ENCODE data around the gene PML.
"Not testable (repeated sequence)": the region's sequence is repeated elsewhere in the genome, so short reads cannot be mapped to it uniquely, and the experiment has no call there.

Gene PML

DNA sequence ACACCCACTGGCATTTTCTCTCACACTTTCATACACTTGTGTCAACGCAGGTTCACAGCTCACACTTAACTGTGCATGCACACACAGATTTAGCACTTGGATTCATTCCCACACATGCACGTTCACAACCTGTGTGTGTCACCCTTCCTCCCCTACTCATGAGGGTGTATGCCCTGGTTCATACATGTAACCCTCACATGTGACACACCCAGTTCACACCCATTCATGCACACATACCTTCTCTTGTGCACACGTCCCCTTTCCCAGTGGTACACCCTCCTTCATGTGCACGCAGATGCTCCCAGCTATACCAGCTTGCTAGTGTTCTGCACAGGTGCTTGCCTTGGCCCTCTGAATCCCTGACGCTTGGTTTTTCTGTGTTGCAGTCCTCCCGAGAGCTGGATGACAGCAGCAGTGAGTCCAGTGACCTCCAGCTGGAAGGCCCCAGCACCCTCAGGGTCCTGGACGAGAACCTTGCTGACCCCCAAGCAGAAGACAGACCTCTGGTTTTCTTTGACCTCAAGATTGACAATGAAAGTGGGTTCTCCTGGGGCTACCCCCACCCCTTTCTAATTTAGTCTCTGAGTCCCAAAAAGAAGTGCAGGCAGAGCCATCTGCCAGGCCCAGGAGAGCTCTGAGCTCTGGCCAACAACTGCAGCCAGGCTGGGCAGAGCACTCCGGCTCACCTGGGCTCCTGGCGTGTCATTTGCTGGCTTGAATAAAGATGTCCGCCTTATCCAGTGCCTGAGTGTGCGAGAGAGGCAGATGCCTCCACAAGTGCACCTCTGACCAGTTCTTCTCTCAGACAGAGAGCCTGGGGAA, 48.3 kb downstream of the PML start:
- DNase-seq: no peak

DNA sequence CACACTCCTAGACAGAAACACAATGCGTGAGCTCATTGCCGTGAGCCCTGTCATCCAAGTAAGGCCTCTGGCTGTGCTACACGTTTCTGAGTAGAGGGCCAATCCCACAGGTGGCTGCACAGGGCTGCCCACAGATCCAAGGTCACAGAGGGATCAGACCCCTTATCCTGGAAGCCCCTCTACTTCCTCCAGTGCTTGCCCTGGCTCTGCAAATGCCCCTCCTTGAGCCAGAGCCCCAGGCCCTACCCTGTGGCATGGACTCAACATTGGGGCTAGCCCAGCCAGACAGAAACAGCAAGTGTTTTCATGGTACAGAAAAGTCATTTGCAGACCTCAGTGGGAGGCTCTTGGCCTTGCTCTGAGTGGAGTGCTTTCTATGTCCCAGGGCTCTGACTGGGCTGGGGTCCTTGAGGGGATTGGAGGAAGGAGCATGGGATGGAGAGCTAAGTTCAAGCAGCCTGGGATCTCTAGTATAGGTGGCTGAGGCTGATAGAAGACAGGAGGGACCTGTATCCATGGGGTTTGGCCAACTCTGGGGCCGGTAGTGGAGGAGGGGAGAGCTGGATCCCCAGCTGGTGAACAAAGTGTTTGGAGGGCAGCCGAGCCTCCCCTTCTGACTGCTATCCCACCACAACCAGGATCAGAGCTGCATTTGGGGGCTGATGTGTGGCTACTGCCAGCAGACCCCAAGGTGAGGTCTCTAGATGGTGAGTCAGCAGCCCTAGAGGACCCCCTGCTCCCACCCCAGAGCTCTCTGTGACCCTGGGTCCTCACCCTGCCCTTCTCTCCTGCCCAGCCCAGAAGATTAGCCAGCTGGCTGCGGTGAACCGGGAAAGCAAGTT, 49.1 kb downstream of the PML start:
- DNase-seq: no peak

DNA sequence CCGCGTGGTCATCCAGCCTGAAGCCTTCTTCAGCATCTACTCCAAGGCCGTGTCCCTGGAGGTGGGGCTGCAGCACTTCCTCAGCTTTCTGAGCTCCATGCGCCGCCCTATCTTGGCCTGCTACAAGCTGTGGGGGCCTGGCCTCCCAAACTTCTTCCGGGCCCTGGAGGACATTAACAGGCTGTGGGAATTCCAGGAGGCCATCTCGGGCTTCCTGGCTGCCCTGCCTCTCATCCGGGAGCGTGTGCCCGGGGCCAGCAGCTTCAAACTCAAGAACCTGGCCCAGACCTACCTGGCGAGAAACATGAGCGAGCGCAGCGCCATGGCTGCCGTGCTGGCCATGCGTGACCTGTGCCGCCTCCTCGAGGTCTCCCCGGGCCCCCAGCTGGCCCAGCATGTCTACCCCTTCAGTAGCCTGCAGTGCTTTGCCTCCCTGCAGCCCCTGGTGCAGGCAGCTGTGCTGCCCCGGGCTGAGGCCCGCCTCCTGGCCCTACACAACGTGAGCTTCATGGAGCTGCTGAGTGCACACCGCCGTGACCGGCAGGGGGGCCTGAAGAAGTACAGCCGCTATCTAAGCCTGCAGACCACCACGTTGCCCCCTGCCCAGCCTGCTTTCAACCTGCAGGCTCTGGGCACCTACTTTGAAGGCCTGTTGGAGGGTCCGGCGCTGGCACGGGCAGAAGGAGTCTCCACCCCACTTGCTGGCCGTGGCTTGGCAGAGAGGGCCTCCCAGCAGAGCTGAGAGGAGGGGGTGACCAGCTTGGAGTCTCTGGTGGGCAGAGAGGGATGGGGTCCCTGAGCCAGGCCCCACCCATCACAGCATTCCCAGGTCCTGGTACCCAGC, 50.0 kb downstream of the PML start:
- no peak for DNase-seq

DNA sequence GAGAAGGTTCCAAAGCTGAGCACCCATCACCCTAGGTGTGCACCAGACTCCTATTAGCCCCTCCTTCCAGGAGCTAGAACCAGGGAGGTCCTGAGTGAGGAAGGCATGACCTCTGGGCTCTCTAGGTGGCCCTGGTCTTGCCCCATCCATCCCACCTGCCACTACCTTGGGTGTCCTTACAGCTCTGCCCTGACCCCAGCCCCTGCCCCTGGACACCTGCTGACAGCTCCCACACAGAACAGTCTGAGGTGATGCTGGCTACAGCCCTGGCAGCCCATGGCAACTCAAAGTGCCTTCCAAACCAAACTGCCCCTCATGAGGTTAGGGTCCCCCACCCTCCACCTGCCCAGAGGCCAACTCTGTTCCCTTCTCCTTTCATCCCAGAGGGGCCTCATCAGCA, 50.7 kb downstream of the PML start:
- no peak for DNase-seq

DNA sequence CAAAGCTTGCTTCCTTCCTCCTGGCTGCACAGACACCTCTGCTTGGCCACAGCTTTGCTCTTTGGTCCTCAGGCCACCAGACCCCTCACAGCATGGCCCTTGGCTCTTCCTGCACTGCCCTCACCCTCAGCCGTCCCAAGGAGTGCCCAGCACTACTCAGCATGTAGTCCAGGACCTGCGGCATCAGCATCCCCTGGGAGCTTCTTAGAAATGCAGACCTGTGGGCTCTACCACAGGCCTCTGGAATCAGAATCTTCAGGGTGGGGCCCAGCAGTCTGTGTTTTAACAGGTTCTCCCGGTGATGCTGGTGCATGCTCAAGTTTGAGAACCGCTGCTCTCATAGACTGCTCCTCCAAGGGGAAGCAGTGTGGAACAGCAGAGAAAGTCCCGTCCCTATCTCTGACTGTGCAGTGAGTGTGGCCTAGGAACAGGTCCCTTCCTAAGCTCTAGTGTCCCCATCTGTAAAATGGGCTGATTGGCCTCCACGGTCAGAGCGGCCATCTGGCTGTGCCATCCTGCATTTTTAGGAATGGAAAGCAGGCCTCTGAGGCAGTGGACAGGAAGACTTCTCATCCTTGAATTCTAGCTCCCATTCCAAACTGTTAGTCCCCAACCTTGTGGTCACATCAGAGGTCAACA, 51.2 kb downstream of the PML start:
- DNase-seq: no peak

DNA sequence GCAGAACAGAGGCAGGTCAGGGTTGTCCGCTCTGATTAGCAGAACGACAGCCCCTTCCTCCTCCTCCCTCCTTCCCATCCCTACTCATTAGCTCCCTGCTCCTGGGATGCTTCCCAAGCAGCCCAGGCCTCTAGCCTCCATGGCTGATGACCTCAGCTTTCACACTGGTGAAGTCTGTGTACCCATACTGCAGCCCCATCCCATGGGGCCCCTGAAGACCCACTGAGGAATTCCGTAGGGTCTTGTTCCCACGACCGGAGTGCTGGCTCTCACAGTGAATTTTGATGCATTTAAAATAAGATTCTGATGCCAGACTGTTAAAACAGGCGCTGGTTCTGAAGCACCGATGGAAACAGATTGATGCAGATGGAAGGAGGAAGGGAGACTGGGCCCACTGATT, 51.8 kb downstream of the PML start:
- no peak for DNase-seq

DNA sequence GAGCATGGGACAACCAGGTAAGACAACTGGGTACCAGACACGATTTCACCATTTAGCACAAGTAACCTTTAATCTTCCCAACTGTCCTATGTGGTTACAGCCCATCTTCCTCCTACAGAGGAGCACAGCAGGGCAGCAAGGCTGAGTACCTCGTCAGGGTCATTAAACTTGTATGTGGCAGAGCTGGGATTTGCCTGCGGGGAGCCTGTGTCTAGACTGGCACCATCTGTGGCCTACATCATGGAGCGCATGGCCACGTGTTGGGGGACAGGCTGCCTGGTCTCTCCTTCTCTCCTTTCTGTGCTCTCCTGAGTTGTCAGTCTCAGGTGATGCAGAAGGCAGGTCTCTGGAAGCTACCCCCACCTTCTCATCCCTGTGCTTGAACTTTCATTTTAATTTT, 55.6 kb downstream of the PML start:
- DNase-seq: no peak

DNA sequence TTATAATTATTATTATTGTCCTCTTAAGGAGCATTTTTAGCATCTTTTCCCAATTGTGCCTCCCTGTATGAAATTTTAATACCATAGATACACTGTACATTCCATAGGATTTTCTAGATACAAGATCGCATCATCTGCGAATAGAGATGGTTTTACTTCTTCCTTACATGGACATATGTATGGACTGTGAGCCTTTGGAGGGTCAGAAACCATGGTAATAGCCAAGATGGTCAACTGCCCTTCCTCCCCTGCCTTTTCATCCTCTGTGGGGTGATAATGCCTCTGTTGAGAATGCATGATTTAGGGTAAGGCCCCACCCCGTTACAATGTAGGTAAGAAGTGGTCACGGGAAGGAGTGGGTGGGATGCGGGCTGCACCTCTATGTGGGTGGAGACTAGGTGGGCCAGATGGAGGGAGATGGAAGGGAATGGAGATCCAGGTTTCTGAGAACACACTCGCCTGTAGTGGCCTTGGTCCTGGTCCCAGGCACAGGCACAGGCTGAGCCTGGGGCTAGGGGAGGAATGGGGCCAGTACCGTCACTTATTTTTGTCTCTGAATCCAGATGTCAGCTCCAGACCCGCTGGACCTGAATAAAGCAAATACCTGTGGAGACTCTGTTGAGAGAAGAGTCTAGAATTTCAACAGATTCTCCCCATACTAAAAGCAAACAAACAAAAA, 56.2 kb downstream of the PML start:
- DNase-seq: no peak

DNA sequence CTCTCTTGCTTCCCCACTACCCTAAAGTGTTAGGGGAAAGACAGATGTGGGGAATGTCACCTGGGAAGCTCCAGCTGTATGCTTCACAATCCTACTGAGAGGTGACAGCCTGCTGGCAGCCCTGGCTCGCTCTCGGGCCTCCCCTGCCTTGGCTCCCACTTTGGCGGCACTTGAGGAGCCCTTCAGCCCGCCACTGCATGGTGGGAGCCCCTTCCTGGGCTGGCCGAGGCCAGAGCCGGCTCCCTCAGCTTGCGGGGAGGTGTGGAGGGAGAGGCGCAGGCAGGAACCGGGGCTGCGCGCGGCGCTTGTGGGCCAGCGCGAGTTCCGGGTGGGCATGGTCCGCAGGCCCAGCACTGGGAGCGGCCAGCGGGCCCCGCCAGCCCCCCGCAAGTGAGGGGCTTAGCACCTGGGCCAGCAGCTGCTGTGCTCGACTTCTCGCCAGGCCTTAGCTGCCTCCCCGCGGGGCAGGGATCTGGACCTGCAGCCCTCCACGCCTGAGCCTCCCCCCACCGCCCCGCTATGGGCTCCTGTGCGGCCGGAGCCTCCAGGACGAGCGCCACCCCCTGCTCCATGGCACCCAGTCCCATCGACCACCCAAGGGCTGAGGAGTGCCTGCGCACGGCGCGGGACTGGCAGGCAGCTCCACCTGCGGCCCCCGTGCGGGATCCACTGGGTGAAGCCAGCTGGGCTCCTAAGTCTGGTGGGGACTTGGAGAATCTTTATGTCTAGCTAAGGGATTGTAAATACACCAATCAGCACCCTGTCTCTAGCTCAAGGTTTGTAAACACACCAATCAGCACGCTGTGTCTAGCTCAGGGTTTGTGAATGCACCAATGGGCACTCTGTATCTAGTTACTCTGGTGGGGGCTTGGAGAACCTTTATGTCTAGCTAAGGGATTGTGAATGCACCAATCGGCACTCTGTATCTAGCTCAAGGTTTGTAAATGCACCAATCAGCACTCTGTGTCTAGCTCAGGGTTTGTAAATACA, 58.0 kb downstream of the PML start:
- DNase-seq: not testable (repeated sequence)

DNA sequence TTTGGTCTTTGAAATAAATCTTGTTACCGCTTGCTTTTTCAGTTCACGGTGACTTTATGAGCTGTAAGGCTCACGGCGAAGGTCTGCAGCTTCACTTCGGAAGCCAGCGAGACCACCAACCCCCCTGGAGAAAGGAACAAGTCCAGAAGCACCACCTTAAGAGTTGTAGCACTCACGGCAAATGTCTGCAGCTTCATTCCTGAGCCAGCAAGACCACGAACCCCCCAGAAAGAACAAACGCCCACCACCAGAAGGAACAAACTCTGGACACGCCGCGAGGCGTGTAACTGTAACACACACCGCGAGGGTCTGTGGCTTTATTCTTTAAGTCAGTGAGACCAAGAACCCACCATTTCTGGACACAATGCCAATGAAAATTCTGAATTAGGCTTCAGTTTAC, 59.0 kb downstream of the PML start:
- no peak for DNase-seq

DNA sequence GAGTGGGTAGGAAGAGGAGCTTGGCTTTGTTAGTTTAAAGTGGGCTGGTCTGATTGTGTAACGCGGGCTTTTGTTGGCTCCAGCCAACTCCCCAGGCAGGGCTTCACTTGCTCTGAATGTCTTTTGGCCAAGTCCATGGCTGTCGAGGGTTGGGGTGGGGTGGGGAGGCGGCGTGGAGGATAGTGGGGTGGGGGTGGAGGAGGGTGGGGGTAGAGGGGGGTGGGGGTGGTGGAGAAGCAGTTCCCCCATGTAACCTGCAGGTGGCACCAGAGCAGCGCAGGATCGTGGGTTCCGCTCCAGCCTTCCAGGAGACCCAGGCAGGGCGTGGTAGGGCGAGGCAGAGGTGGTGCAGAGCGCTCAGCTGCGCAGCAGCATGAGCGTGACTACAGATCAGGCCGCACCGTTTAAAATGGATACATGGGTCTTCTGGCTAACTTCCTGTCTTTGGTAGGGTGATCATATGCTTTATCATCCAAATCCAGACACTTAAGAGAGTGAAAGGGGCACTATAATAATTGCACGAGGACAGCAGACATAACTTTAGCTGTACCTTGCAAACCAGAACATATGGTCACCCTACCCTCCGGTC, 59.5 kb downstream of the PML start:
- DNase-seq: no peak

DNA sequence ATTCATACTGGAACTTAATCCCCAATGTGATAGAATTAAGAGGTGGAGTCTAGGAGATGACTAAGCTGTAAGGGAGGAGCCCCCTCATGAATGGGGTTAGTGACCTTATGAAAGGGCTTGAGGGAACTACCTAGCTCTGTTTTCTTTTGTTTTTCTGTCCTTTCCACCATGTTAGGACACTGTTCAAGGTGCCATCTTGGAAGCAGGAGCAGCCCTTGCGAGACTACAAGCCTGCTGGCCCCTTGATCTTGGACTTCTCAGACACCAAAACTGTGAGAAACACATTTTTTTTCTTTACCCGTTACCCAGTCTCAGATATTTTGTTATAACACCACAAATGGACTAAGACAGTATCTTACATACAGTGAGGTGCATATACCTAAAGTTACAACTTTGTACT, 61.3 kb downstream of the PML start:
- DNase-seq: no peak

DNA sequence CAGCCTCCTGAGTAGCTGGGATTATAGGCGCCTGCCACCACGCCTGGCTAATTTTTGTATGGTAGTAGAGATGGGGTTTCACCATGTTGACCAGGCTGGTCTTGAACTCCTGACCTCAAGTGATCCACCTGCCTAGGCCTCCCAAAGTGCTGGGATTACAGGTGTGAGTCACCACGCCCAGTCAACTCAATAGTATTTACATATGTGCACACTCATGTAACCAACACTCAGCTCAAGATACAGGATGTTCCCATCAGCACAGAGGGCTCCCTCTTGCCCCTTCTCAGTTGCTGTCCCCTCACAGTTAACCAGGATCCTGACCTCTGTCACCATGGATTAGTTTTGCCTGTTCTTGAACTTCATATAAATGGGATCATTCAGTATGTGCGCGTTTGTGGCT, 61.8 kb downstream of the PML start:
- not testable (repeated sequence) for DNase-seq

DNA sequence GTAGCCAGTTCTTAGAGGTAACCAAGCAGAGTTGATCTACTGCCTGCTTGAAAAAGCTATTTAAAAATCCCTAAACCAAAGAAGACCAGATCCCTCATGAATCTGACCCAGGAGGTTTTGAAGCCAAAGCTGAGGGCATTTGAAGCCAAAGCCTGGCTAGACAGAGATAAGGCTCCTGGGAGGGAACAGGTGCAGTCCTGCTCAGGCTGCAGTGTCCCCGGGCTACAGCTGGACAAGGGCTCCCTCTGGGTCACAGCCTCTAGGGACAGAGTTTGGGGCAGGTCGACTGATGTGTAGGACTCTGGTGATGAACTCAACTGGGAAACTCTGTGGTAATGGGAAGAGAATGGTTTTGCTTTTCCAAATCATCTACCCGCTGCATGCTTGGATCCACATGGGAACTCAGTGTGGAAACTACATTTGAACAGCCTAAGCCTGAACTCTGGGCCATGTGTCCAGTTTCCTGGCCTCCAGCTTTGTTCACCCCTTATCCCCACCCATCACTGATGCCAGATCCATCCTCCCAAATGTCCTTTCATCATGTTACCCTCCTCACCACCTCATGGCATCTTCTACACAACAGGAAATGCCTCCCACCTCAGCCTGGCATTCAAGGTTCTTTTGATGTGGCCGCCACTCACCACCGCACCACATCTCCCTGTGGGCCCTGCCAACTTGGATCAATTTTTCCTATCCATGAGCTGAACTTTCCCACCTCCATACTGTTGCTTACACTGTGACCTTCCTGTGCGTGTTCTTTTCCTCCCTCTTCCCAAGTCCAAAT, 64.7 kb downstream of the PML start:
- not testable (repeated sequence) for DNase-seq

DNA sequence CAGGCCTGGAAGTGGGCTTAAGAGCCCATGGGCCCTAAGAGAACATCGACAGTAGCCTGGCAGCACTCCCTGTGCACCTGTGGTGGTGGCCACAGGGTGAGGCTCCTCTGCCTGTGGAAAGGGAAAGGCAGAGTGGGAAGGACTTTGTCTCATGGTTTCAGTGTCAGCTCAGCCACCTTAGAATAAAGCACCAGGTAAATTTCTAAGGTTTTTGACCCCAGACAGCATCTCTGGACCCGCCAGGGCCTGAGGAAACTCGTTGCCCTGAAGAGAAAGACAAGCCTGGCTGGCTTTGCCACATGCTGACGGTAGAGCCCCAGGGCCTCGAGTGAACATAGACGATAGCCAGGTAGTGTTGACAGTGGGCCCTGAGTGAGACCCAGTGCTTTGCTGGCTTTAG, 65.7 kb downstream of the PML start:
- no peak for DNase-seq

DNA sequence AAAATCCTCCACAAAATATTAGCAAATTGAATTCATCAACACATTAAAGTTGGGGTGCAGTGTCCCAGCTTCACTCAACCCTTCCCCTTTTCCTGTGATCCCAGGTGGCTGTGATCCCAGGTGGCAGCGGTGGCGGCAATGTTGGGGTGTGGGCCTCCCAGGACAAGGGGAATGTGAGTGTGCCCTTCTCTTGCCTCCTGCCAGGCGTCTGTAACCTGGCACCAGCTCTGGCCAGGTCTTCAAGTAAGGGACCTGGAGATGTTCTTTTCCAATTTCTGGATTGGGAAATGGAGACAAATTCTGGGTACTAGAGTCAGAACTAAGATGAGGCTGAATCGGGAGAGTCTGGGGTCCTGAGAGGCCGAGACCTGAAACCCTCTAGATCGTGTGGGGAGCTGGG, 67.7 kb downstream of the PML start:
- DNase-seq: no peak

DNA sequence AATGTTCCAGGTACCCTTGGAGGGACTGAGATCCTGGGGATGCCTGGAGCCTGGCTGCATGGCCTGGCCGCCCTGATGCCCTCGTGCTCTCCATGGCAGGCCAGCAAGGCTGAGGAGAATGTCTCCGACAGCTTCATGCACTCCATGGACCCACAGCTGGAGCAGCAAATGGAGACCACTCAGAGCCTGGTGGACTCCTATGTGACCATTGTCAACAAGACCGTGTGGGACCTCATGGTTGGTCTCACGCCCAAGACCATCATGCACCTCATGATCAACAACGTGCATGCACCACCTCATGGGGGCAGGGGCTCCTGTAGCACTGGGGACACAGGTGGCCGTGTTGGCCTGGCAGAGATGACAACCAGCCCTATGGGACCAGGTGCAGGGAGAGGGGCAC, 68.2 kb downstream of the PML start:
- no peak for DNase-seq

DNA sequence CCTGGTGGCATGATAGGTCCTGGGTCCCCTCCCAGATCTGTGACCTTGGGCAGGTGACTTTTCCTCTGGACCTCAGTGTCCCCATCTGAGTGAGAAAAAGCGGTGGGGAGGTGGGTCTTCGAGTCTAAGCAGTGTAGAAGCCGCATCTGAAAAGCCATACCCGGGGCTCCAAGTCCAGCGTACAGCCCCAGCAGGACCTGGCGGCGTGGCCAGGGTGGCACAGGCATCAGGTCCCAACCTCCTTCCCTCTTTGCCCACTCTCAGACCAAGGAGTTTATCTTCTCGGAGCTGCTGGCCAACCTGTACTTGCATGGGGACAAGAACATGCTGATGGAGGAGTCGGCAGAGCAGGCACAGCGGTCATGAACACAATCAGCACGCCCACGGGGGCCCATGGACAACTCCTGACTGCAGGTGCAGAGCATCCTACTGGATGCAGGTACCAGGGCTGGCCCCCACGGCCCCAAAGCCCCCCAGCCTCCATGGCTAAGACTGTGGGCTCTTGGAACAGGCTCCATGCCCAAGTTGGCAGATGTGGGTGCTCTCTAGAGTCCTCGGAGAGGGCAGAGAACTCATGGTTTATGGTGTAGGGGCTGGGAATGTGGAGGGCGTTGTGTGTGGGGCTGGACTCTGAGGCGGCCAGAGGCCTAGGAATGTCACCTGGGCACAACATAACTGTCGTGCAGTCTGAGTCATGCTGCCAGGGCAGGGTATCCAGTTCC, 69.1 kb downstream of the PML start:
- DNase-seq: not testable (repeated sequence)

DNA sequence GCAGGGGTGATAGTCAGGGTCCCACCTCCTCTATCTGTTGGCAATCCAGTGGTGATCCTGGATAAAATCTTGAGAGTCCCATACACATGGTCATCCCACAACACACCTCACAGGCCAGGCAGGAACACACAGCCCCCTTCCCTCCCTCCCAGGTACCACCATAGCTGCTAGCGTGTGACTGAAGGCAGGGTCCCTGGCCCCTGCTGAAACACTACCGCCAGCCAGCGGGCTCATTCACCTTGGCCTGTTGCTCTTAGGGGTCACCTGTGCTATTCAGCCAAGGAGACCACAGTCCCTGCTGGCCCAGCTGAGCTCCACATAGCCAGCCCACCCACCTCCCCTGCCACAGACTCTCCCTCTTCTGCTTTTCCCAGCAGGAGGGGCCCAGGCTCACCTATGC, 69.7 kb downstream of the PML start:
- DNase-seq: not testable (repeated sequence)
